HG03135 (cell line): Measurements from ENCODE around the gene ESPNL.
"Not testable (repeated sequence)": the region's sequence is repeated elsewhere in the genome, so short reads cannot be mapped to it uniquely, and the experiment has no call there.

Experiments used
- ATAC-seq: cut with Tn5 transposase; IDR thresholded peaks from one replicate; pipeline ENCODE4 v1.9.1; 2021; ENCODE audit warnings: mild to moderate bottlenecking, moderate library complexity; ENCODE audit not compliant: unreplicated experiment

Gene ESPNL, protein sequence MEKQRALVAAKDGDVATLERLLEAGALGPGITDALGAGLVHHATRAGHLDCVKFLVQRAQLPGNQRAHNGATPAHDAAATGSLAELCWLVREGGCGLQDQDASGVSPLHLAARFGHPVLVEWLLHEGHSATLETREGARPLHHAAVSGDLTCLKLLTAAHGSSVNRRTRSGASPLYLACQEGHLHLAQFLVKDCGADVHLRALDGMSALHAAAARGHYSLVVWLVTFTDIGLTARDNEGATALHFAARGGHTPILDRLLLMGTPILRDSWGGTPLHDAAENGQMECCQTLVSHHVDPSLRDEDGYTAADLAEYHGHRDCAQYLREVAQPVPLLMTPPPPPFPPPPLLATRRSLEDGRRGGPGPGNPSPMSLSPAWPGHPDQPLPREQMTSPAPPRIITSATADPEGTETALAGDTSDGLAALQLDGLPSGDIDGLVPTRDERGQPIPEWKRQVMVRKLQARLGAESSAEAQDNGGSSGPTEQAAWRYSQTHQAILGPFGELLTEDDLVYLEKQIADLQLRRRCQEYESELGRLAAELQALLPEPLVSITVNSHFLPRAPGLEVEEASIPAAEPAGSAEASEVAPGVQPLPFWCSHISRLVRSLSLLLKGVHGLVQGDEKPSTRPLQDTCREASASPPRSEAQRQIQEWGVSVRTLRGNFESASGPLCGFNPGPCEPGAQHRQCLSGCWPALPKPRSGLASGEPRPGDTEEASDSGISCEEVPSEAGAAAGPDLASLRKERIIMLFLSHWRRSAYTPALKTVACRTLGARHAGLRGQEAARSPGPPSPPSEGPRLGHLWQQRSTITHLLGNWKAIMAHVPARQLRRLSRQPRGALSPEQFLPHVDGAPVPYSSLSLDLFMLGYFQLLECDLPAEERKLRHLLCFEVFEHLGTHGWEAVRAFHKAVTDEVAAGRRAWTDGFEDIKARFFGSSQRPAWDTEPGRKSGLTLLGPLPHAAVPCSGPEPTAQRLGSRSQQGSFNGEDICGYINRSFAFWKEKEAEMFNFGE

DNA sequence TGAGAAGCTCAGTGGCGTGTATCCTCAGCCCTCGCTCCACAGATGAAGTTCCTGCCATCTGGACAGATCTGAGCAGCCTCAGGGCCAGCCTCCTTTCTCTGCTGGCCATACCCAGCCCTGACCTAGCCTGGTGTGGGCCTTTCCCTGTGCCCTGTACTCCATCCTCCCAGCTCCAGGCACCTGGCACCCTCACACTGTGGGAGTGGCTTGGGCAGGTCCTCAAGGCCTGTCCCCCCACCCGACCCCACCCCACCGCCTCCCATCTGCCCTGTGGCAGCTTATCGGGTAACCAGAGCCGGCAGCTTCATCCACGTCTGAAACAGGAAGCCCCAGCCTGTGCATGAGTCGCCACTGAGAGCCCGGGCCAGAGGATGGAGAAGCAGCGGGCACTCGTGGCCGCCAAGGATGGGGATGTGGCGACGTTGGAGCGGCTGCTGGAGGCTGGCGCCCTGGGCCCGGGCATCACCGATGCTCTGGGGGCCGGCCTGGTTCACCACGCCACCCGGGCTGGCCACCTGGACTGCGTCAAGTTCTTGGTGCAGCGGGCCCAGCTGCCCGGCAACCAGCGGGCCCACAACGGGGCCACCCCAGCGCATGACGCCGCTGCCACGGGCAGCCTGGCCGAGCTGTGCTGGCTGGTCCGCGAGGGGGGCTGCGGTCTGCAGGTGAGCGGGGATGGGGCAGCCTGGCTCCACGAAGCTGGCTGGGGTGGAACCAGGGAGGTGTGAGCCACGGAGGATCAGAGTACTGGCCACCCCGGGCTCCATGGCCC lies at the start of gene ESPNL:
Gene ESPNL (plus strand): TSS at position 292 of the 772 bp plus-strand sequence. CDS start 80 bp downstream, at position 372.
- ATAC-seq, result no peak

DNA sequence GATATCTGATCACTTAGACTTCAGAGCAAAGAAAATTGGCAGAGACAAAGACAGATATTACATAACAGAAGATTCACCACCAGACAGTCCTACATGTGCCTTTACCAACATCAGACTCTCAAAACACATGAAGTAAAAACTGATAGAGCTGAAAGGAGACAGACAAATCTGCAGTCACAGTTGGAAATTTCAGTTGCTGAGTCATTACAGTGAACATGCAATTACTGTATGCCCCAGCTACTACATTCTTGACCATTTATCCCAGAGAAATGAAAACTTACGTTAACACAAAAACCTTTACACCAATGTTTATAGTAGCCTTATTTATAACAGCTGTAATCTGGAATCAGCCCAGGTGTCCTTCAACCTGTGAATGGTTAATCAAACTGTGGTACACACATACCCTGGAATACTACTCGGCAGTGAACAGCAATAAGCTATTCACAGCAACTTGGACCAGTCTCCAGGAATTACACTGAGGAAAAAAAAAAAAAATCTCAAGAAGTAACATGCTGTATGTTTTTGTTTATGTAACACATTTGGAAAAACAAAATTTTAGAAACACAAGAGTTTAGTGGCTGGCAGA lies 46.9 kb upstream of the ESPNL start:
- no peak for ATAC-seq

DNA sequence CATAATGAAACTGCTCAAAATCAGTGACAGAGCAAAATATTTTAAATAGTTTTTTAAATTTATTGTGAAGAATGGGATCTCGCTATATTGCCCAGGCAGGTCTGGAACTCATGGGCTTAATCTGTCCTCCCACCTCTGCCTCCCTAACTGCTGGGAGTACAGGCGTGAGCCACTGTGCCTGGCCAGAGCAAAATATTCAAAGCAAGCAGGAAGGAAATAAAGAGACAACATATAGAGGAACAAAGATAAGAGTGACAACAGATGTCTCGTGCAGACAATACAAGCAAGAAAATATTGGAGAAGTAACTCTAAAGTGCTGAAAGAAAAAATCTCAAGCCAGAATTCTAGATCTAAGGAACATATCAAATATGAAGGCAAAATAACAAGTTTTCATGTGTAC lies 44.3 kb upstream of the ESPNL start:
- ATAC-seq, result no peak

DNA sequence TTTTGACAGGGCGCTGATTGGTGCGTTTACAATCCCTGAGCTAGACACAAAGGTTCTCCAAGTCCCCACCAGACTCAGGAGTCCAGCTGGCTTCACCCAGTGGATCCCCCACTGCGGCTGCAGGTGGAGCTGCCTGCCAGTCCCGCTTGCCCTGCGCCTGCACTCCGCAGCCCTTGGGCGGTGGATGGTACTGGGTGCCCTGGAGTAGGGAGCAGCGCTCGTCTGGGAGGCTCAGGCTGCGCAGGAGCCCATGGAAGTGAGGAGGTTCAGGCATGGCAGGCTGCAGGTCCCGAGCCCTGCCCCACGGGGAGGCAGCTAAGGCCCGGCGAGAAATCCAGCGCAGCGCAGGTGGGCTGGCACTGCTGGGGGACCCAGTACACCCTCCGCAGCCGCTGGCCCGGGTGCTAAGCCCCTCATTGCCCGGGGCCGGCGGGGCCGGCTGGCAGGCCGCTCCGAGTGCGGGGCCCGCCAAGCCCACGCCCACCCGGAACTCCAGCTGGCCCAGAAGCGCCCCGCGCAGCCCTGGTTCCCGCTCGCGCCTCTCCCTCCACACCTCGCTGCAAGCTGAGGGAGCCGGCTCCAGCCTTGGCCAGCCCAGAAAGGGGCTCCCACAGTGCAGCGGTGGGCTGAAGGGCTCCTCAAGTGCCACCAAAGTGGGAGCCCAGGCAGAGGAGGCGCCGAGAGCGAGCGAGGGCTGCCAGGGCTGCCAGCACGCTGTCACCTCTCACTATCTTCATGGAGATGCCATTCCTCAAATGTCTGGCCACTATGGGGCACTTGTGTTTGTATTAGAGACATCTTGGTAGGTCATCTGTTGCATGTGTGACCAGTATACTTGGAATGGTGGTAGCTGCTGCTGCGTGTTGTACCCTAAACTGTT lies 42.2 kb upstream of the ESPNL start:
- ATAC-seq, result not testable (repeated sequence)

DNA sequence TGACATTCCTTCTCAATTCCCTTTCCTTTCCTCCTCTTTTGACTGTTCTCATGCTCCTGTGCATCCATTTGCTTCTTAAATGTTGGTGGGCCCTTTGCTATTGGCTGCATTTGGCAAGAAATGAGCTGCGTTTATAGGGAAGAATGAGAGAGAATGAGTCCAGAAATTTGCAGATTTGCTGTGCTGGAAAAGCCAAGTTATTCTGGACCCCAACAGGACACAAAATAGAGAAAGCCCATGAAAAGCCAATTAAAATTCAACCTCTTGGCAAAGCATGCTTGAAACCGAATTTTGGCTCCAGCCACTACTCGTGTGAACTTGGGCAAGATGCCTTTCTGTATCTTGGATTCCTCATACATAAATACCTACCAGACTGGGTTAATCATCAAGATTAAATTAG lies 40.6 kb upstream of the ESPNL start:
- ATAC-seq, result no peak

DNA sequence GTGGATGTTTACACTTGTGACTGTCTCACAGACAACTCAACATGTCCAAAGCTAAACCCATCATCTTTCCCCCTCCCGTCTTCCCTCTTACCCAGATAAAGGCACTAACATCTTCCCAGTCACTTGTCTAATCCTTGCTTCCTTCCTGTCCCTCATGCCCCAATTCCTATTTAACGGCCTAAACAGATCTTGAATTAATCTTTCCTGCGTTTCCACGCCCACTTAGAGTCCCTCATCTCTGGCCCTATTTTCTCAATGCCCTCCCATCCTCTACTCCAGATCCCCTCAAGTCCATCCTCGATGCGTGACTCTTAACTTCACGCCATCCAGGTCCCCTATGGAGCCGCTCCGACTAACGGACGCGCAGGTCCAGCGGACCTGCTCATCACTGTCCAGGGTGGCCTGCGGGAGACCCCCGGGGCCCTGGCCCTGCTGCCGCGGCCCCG lies 40.0 kb upstream of the ESPNL start:
- no peak for ATAC-seq

DNA sequence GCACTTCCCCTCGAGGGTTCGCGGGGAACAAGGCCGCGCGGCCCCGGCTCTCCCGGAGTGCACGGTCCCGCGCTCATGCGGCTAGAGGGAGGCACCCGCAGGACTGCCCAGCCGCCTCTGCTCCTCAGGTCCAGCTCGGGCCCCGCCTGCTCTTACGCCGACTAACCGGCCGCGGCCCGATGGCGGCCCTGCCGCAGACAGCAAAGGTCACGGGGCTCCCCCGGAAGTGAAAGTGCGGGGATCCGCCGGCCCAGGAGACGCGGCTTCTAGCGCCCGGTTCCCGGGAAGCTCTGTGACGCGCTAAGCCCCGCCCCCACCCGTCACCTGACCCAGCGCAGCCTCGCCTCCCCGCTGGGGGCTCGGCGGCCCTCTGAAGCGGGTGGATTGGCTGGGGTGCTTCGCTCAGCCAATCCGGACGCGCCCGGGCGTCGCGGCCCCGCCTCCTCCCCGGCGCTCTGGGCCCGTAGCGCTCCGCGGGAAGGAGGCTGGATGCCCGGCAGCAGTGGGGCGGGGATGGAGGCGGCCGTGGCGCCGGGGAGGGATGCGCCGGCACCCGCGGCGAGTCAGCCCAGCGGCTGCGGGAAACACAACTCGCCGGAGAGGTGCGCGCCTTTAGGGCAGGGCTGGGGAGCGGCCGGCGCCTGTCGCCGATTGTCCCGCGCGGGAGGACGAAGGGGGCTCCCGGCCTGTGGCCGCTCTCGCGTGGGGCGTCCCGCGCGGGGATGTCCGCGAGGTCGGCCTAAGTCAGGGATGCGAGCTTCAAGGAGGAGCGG lies 39.4 kb upstream of the ESPNL start, which contains the start of gene SCLY:
Gene SCLY (plus strand): TSS at position 460 of the 773 bp plus-strand sequence. CDS start 54 bp downstream, at position 514.
- peak; percentile 94 for ATAC-seq

DNA sequence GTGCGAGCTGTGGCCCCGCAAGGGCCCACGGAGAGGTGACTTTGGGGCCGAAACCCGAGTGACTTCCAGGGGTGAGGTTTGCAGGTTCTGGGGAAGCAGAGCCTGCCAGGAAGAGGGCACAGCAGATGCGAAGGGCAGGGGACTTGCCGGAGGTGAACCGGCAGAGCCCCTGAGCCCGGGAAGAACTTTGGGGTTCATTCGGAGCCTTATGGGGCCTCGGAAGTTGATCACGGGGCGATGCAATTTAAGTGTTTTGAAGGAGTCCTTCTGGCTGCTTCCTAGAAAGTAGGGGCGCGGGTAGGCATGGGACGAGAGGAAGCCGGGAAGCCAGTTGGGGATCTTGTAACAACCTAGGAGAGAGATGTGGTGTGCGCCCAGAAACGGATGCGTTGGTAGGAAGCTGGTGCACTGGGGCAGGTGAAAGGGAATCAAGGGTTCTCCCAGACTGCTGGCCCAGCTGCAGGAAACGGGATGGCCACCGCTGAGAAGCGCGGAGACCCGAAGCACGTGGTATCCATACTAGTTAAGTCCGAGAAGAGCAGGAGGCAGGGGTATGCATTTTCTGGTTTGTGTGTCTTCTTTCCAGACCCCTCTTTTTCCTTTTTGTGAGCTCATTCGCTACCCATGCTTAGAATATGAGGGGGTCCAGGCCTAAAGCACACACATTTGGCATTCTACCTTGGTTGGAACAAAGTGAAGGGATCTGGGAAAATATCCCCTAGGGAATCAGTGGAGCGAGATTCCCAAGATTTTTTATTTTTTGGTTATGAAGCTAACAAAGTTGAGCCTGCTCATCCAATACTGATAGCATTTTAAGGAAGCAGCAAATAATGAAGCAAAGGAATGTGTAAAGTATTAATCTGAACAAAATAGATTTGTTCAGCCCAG lies 38.6 kb upstream of the ESPNL start:
- ATAC-seq, result peak; percentile 23

DNA sequence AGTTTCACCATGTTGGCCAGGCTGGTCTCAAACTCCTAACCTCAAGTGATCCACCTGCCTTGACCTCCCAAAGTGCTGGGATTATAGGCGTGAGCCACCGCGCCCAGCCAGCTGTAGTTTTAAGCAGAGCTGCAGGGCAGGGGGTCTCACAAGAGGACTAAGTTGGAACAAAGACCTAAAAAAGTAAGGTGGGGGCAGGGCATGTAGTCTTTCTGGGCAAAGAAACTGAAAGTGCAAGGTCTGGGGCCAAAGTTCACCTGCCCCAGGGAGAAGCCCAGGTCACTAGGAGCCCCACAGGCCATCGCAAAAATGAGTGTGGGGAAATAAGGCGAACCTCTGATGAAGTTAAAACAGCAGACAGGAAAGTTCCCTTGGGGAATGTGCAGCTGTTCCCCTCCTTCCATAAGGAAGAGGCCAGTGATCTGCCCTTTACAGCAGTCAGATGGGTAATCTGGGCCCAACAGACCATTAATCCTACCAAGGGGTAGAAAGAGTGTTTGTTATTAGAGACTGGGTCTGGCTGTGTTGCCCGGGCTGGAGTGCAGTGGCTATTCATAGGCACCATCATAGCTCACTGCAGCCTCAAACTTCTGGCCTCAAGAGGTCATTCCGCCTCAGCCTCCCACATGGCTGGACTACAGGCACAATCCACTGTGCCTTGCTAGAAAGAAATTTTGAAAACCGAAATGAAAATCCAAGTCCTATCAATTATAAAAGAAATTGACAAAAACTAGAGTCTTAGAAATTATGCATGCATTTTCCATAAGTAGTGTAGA lies 36.5 kb upstream of the ESPNL start:
- no peak for ATAC-seq

DNA sequence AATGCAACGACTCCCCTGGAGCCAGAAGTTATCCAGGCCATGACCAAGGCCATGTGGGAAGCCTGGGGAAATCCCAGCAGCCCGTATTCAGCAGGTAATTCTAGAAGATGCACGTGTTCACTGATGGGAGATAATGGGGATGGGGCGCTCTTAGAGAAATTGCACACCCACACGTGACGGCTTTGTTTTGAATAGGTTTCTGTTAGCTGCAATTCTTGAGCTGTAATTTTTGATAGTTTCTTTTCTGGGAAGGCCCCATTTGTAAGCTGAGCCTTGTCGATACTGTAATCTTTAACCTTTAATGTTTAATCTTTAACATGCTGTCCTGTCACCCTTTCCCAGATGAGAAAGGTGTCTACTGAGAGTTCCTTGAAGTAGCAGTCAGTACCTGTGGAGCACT lies 35.8 kb upstream of the ESPNL start:
- ATAC-seq, result no peak

DNA sequence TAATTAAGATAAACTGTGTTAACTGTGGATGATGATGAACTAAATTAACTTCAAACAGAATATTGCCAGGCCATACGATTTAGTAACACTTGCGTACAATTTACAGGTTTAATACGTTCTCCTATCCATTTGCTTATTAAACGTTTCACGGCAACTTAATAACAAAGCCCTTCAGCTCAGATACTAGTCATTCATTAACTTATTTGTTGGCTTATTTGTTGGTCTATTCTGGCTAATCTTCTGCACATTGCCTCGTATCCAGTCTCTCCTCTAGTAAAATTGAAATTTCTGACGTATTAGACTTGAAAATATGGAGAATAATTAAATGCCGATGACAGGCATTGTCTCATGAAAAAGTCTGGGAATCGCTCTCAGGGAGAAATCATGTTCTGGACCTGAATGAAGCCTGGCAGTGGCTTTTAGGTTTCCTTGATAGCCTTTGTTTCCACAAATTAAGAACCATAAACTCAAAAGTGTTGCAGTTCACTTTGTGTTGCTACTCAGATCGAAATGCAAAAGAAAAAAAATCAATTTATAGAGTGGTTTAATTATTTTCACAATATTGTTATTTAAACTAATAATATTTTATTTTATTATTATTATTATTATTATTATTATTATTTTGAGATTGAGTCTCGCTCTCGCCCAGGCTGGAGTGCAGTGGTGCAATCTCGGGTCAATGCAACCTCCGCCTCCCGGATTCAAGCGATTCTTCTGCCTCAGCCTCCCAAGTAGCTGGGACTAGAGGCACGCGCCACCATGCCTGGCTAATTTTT lies 34.9 kb upstream of the ESPNL start:
- no peak for ATAC-seq

DNA sequence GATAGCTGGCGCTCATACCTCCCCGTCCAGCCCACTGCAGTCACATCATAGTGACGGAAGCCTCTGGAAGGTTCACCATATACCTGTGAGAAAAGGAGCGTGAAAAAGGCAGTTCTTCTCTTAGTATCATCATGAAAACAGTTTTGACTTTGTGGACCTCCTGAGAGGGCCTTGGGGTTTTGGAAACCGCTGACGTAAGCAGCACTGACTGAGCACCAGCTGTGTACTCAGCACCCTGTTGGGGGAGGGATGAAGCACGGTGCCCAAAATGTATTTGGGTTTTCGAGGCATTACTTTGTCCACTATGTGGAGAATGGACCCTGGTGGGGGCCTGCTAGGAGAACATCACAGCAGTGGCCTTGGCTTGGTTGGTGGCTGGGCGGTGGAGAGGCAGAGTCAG lies 33.9 kb upstream of the ESPNL start:
- ATAC-seq, result no peak

DNA sequence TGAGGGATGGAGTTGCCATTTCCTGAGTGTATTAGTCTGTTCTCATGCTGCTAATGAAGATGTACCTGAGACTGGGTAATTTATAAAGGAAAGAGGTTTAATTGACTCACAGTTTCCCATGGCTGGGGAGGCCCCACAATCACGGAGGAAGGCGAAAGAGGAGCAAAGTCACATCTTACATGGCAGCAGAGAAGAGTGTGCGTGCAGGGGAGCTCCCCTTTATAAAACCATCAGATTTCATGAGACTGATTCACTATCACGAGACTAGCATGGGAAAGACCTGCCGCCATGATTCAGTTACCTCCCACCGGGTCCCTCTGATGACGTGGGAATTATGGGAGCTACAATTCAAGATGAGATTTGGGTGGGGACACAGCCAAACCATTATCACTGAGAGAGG lies 33.4 kb upstream of the ESPNL start:
- not testable (repeated sequence) for ATAC-seq

DNA sequence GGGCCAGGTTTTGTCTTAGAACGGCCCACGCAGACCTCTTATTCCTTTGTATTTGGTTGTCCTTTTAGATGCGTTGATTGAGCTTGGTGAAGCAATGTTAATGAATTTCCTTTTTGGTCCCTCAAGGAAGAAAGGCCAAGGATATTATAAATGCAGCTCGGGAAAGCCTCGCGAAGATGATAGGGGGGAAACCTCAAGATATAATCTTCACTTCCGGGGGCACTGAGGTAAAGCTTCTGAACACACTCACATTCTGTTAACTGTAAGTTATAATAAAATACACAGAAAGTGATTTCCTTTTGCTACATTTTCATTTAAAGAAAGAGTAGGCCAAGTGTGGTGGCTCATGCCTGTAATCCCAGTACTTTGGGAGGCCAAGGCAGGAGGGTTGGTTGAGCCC lies 32.2 kb upstream of the ESPNL start:
- no peak for ATAC-seq

DNA sequence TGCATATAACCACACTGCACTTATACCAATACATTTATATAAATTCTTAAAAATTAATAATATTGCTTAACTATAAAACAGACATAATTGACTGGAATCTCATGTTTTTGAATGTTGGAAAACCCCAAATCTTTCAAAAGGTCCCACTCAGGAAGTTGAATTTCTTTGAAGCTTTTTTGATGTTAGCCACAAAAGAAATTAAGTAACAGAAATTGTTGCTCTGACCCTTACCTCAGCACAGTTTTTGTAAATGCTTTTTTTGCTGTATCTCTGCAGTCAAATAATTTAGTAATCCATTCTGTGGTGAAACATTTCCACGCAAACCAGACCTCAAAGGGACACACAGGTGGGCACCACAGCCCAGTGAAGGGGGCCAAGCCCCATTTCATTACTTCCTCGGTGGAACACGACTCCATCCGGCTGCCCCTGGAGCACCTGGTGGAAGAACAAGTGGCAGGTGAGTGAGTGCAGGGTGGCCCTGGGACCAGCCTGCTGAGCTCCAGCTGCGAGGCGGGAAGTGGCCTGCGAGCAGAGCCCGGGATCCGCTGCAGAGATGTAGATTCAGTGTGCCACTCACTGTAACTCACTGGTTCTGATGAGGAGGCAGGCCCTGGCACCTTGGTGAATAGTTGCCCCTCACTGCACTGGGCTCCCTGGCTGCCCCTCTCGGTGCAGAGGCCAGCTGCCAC lies 31.0 kb upstream of the ESPNL start:
- ATAC-seq, result no peak

DNA sequence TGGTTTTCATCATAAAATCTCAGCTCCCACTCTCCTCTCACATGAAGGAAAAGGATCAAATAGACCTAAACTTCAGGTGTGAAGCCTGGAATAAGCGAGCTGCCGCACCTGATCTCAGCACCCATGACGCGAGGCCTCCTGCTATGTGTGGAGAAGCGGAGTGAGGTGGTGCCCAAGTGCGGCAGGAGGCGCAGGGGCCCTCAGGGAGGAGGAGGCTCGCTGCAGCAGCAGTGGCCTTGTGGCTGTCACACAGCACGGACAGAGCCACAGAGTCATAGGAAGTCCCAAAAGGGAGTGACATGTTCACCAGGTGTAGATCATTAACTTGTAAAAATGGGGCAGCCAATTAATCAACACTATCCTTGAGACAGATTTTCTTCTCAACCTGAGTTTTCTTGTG lies 30.3 kb upstream of the ESPNL start:
- ATAC-seq, result no peak
